Measurements from ENCODE around the gene PIGU. TPM values are rescaled to one million over a fixed set of nuclear protein-coding genes. Genes with fewer than 3 reads are reported as not detected.

The PIGU gene
- total and polyA plus RNA-seq, 8 donors, result 4.1 to 20.4 (median 7.9) TPM

- DNase-seq (no peak), FAIRE-seq (no peak), ATAC-seq (no peak)
- Histone ChIP-seq H3K27ac (no peak overlapping the region), H3K9me3 (no peaks in the 10 kb centered on the region), H3K4me3 (no peak overlapping the region), H3K27me3 (no peaks in the 10 kb centered on the region), H3K36me3 (no peaks in the 10 kb centered on the region), H3K4me1 (no peaks in the 10 kb centered on the region)
- 83 to 85% methylated on average over 6 of the region's 6 CpGs for WGBS, 2 donors
- no peak for TF ChIP-seq CTCF (IDR thresholded peaks at IDR 0.05)
- intact Hi-C loops (cut with DNase I), result no loop called here
Measured at GRCh38 chr20:34574861-34575260, 102.0 kb downstream of the PIGU start.

- WGBS, 2 donors, result 94 to 95% methylated on average over 5 of the region's 5 CpGs
- TF ChIP-seq CTCF (IDR thresholded peaks at IDR 0.05), result no peak
- no peak for FAIRE-seq
- no peak overlapping the region for H3K27ac ChIP-seq
- H3K4me1 ChIP-seq, result no peaks in the 10 kb centered on the region
- H3K9me3 ChIP-seq, result no peaks in the 10 kb centered on the region
- intact Hi-C loops (cut with DNase I), result no loop called here
- no peak for ATAC-seq
- H3K27me3 ChIP-seq, result no peaks in the 10 kb centered on the region
- DNase-seq, result no peak
- no peaks in the 10 kb centered on the region for H3K36me3 ChIP-seq
- no peak overlapping the region for H3K4me3 ChIP-seq
Measured at GRCh38 chr20:34574426-34574825, 102.5 kb downstream of the PIGU start.

- WGBS, 2 donors, result 92 to 95% methylated on average over 7 of the region's 7 CpGs
- ATAC-seq (no peak), DNase-seq (no peak), FAIRE-seq (no peak)
- H3K9me3 ChIP-seq, result no peaks in the 10 kb centered on the region
- TF ChIP-seq CTCF (IDR thresholded peaks at IDR 0.05), result no peak
- H3K4me1 ChIP-seq, result no peaks in the 10 kb centered on the region
- no peaks in the 10 kb centered on the region for H3K36me3 ChIP-seq
- H3K27ac ChIP-seq, result no peak overlapping the region
- intact Hi-C loops (cut with DNase I), result no loop called here
- no peak overlapping the region for H3K4me3 ChIP-seq
- H3K27me3 ChIP-seq, result no peaks in the 10 kb centered on the region
Measured at GRCh38 chr20:34573541-34574300, 103.2 kb downstream of the PIGU start.

- WGBS, 2 donors, result 85 to 87% methylated on average over 5 of the region's 5 CpGs
- intact Hi-C loops (cut with DNase I), result no loop called here
- Histone ChIP-seq H3K36me3 (no peaks in the 10 kb centered on the region), H3K4me1 (no peaks in the 10 kb centered on the region), H3K9me3 (no peaks in the 10 kb centered on the region), H3K27me3 (no peaks in the 10 kb centered on the region), H3K4me3 (no peak overlapping the region), H3K27ac (no peak overlapping the region)
- TF ChIP-seq CTCF (IDR thresholded peaks at IDR 0.05), result no peak
- FAIRE-seq, result no peak
- no peak for ATAC-seq
- no peak for DNase-seq
Measured at GRCh38 chr20:34571753-34572152, 105.1 kb downstream of the PIGU start.

GRCh38 chr20:34570859-34571306, 106.0 kb downstream of the PIGU start:
- peak in 2 of 4 donors; percentile 30 to 39 for ATAC-seq
- H3K4me1 ChIP-seq, result no peaks in the 10 kb centered on the region
- WGBS, 2 donors, result 59 to 64% methylated on average over 3 of the region's 3 CpGs
- no peak for DNase-seq
- H3K36me3 ChIP-seq, result no peaks in the 10 kb centered on the region
- H3K9me3 ChIP-seq, result no peaks in the 10 kb centered on the region
- FAIRE-seq, result no peak
- intact Hi-C loops (cut with DNase I), result no loop called here
- no peak for TF ChIP-seq CTCF (IDR thresholded peaks at IDR 0.05)
- H3K27ac ChIP-seq, result no peak overlapping the region
- H3K4me3 ChIP-seq, result no peak overlapping the region
- H3K27me3 ChIP-seq, result no peaks in the 10 kb centered on the region

All from pancreas (tissue), 10 donors.